Nephron progenitor cell (in vitro differentiated cells): ENCODE measurements around the gene SSNA1.

Experiments used
- DNase-seq: peaks from one replicate; pipeline ENCODE4 v3.0.0; 2021
- H3K27ac Mint-ChIP-seq: 2 replicates; pipeline ENCODE4 v1.8.0; 2021; ENCODE audit warnings: mild to moderate bottlenecking, moderate library complexity, mixed read lengths
- H3K27me3 Mint-ChIP-seq: 2 replicates; pipeline ENCODE4 v1.8.0; 2021; ENCODE audit warnings: mild to moderate bottlenecking, low read depth, mixed read lengths; ENCODE audit not compliant: poor library complexity
- H3K36me3 Mint-ChIP-seq: 2 replicates; pipeline ENCODE4 v1.8.0; 2021; ENCODE audit warnings: low read depth, mixed read lengths
- H3K4me1 Mint-ChIP-seq: 2 replicates; pipeline ENCODE4 v1.8.0; 2021; ENCODE audit warnings: mixed read lengths
- H3K4me3 Mint-ChIP-seq: 2 replicates; pipeline ENCODE4 v1.8.0; 2021; ENCODE audit warnings: mild to moderate bottlenecking, moderate library complexity, mixed read lengths
- H3K9me3 Mint-ChIP-seq: 2 replicates; pipeline ENCODE4 v1.8.0; 2021; ENCODE audit warnings: mild to moderate bottlenecking, moderate library complexity, mixed read lengths
- CTCF ChIP-seq: fragments of 200-600 bp; sonication (generic); IDR thresholded peaks from 2 replicates; pipeline ENCODE4 v1.5.0; 2021; ENCODE audit warnings: antibody characterized with exemption

SSNA1 gene

GRCh38 chr9:137233143-137233980 is 44.9 kb downstream of the SSNA1 start:
- no peaks in the 10 kb centered on the region for H3K27me3 Mint-ChIP-seq
- H3K4me1 Mint-ChIP-seq: peaks cover 29% of the 10 kb centered on the region
- H3K9me3 Mint-ChIP-seq: no peaks in the 10 kb centered on the region
- DNase-seq: no peak
- no peak overlapping the region for H3K4me3 Mint-ChIP-seq
- no peak for TF ChIP-seq CTCF
- no peak overlapping the region for H3K27ac Mint-ChIP-seq
- H3K36me3 Mint-ChIP-seq: no peaks in the 10 kb centered on the region

DNA sequence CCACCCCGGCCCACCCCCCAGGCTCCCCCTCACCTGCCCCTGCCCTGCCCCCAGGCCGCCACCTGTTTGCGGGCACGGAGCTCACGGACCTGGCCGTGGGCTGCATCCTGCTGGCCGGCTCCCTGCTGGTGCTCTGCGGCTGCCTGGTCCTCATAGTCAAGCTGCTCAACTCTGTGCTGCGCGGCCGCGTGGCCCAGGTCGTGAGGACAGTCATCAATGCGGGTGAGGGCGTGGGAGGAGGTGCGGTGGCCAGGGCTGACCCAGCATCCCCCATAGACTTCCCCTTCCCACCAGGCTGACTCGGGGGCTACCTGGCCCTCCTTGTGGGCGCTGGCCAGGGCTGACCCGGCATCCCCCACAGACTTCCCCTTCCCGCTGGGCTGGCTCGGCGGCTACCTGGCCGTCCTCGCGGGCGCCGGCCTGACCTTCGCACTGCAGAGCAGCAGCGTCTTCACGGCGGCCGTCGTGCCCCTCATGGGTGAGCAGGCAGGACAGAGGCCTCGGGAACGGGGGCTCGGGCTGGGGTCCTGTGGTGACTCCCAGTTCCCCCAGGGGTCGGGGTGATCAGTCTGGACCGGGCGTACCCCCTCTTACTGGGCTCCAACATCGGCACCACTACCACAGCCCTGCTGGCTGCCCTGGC is 45.7 kb downstream of the SSNA1 start:
- DNase-seq: no peak
- TF ChIP-seq CTCF: no peak

GRCh38 chr9:137234758-137235423 is 46.4 kb downstream of the SSNA1 start:
- Mint-ChIP-seq H3K27me3 (no peaks in the 10 kb centered on the region), H3K9me3 (no peaks in the 10 kb centered on the region), H3K27ac (no peak overlapping the region), H3K4me1 (peaks cover 33% of the 10 kb centered on the region), H3K4me3 (no peak overlapping the region), H3K36me3 (no peaks in the 10 kb centered on the region)
- no peak for DNase-seq
- TF ChIP-seq CTCF: no peak

More for the DNA sequence above, 45.7 kb downstream of the SSNA1 start:
- Mint-ChIP-seq H3K4me3 (no peak overlapping the region), H3K4me1 (peaks cover 35% of the 10 kb centered on the region), H3K27me3 (no peaks in the 10 kb centered on the region), H3K27ac (no peak overlapping the region), H3K36me3 (no peaks in the 10 kb centered on the region), H3K9me3 (no peaks in the 10 kb centered on the region)

DNA sequence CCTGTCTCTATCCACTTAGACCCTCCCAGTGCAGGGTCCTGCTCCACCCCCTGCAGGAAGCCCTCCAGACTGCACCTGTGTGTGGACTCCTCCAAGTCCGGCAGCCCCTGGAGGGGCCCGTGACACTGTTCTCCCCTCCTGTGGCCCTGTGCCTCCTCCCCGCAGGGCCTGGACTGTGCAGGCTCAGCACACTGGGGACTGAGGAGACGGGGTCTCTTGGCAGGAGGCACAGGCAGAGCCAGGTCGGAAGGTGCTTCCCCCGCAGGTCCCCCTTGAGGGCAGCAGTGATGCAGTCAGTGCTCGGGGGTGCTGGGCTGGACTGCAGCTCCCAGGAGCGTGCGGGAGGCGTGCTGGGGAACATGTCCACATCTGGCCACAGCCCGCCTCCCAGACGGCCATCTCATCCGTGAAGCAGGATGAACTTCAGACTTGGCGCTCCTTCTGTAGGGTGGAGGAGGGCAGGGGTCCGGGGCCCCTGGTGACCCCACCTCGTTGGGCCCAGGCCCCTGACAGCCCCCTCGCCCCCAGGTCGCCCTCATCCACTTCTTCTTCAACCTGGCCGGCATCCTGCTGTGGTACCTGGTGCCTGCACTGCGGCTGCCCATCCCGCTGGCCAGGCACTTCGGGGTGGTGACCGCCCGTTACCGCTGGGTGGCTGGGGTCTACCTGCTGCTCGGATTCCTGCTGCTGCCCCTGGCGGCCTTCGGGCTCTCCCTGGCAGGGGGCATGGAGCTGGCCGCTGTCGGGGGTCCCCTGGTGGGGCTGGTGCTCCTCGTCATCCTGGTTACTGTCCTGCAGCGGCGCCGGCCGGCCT is 47.2 kb downstream of the SSNA1 start:
- Mint-ChIP-seq H3K4me1 (peaks cover 33% of the 10 kb centered on the region), H3K9me3 (no peaks in the 10 kb centered on the region), H3K4me3 (no peak overlapping the region), H3K27me3 (no peaks in the 10 kb centered on the region), H3K36me3 (no peaks in the 10 kb centered on the region), H3K27ac (no peak overlapping the region)
- no peak for DNase-seq
- TF ChIP-seq CTCF: no peak

- peaks cover 33% of the 10 kb centered on the region for H3K4me1 Mint-ChIP-seq
- H3K9me3 Mint-ChIP-seq: no peaks in the 10 kb centered on the region
- TF ChIP-seq CTCF: peak; percentile 99
- no peaks in the 10 kb centered on the region for H3K27me3 Mint-ChIP-seq
- no peak overlapping the region for H3K27ac Mint-ChIP-seq
- no peak overlapping the region for H3K4me3 Mint-ChIP-seq
- H3K36me3 Mint-ChIP-seq: no peaks in the 10 kb centered on the region
- peak; percentile 96 for DNase-seq
Measured at GRCh38 chr9:137236238-137236935, 47.9 kb downstream of the SSNA1 start.
